PFSK-1 (cell line): Measurements from ENCODE around the gene GCFC2.

Experiments
- FOXP2 ChIP-seq: optimal IDR thresholded peaks from 2 replicates; pipeline ENCODE3; 2011; ENCODE audit warnings: borderline replicate concordance, control low read depth, inconsistent platforms; ENCODE audit not compliant: insufficient read depth; ENCODE audit errors: extremely low read length, extremely low read depth
- POLR2AphosphoS5 ChIP-seq: IDR thresholded peaks from 2 replicates; pipeline ENCODE4 v1.6.1; 2012; ENCODE audit warnings: low read depth, mild to moderate bottlenecking, control low read depth, low read length, moderate library complexity
- SIN3A ChIP-seq: IDR thresholded peaks from 2 replicates; pipeline ENCODE4 v1.6.1; 2012; ENCODE audit warnings: mild to moderate bottlenecking, low read length, moderate library complexity, borderline replicate concordance; ENCODE audit not compliant: insufficient read depth
- TAF1 ChIP-seq: IDR thresholded peaks from 2 replicates; pipeline ENCODE4 v1.6.1; 2012; ENCODE audit warnings: low read length, control low read depth, borderline replicate concordance; ENCODE audit not compliant: insufficient read depth
- TF ChIP-seq, protein P1 (sequence below), 2 experiments: IDR thresholded peaks; 2 replicates each; pipeline versions ENCODE4 v1.6.1 to v1.8.0; 2011 to 2012; ENCODE audit warnings: low read depth in 2 of 2, low read length in 2 of 2, control low read depth in 1 of 2, inconsistent platforms in 1 of 2, mild to moderate bottlenecking in 1 of 2, moderate library complexity in 1 of 2; ENCODE audit not compliant: insufficient read depth in 1 of 2

GCFC2 gene

GRCh38 chr2:75622929-75623328 lies 87.8 kb downstream of the GCFC2 start:
- no peak for TF ChIP-seq FOXP2
- TF ChIP-seq POLR2AphosphoS5, result no peak
- TF ChIP-seq SIN3A, result no peak
- TF ChIP-seq, protein P1, sequence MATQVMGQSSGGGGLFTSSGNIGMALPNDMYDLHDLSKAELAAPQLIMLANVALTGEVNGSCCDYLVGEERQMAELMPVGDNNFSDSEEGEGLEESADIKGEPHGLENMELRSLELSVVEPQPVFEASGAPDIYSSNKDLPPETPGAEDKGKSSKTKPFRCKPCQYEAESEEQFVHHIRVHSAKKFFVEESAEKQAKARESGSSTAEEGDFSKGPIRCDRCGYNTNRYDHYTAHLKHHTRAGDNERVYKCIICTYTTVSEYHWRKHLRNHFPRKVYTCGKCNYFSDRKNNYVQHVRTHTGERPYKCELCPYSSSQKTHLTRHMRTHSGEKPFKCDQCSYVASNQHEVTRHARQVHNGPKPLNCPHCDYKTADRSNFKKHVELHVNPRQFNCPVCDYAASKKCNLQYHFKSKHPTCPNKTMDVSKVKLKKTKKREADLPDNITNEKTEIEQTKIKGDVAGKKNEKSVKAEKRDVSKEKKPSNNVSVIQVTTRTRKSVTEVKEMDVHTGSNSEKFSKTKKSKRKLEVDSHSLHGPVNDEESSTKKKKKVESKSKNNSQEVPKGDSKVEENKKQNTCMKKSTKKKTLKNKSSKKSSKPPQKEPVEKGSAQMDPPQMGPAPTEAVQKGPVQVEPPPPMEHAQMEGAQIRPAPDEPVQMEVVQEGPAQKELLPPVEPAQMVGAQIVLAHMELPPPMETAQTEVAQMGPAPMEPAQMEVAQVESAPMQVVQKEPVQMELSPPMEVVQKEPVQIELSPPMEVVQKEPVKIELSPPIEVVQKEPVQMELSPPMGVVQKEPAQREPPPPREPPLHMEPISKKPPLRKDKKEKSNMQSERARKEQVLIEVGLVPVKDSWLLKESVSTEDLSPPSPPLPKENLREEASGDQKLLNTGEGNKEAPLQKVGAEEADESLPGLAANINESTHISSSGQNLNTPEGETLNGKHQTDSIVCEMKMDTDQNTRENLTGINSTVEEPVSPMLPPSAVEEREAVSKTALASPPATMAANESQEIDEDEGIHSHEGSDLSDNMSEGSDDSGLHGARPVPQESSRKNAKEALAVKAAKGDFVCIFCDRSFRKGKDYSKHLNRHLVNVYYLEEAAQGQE (IDR thresholded peaks at IDR 0.05; ENCODE audit: insufficient read depth in 1 of 2, low read depth in 2 of 2, low read length in 2 of 2), result peak in 1 of 2 experiments; percentile 83; a peak in 2 of 4 replicates

GRCh38 chr2:75622500-75622899 lies 88.2 kb downstream of the GCFC2 start:
- TF ChIP-seq, protein P1 (IDR thresholded peaks at IDR 0.05; ENCODE audit: insufficient read depth in 1 of 2, low read depth in 2 of 2, low read length in 2 of 2), result no peak
- no peak for TF ChIP-seq FOXP2
- TF ChIP-seq TAF1, result no peak
- no peak for TF ChIP-seq SIN3A
- no peak for TF ChIP-seq POLR2AphosphoS5

GRCh38 chr2:75621228-75621627 lies 89.5 kb downstream of the GCFC2 start:
- TF ChIP-seq TAF1 (no peak), FOXP2 (no peak)

GRCh38 chr2:75619956-75620740 lies 90.6 kb downstream of the GCFC2 start:
- TF ChIP-seq, protein P1 (IDR thresholded peaks at IDR 0.05; ENCODE audit: insufficient read depth in 1 of 2, low read depth in 2 of 2, low read length in 2 of 2), result no peak
- TF ChIP-seq POLR2AphosphoS5 (no peak), FOXP2 (no peak), SIN3A (no peak), TAF1 (no peak)

- TF ChIP-seq POLR2AphosphoS5, result no peak
These were observed 93.8 kb downstream of the GCFC2 start for GRCh38 chr2:75616933-75617332.

DNA sequence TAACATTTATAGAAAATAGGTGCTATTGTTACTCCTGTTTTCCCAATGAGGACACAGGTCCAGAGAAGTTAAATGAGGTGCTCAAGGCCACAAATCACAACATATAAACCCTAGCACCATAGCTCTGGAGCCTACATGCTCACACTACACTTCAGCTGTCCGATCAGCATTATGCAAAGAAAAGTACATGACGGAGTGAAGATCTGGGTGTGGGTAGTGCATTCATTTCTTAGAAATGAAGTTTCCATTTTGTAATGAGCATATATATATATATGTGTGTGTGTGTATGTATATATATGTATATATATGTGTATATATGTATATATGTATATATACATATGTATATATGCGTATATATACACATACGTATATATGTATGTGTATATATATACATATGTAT lies 94.3 kb downstream of the GCFC2 start:
- no peak for TF ChIP-seq TAF1
- TF ChIP-seq FOXP2, result no peak
- no peak for TF ChIP-seq SIN3A
- no peak for TF ChIP-seq POLR2AphosphoS5
- TF ChIP-seq, protein P1 (IDR thresholded peaks at IDR 0.05; ENCODE audit: insufficient read depth in 1 of 2, low read depth in 2 of 2, low read length in 2 of 2), result no peak
